Prostate gland (tissue), 2 donors: ENCODE measurements around the gene FAM120B.

Experiments used
- CTCF ChIP-seq, 4 experiments: fragments of 200-600 bp in 2 of 4; fragments of 450-650 bp in 2 of 4; sonication (generic) in 2 of 4; IDR thresholded peaks; 1 replicate in 3 of 4; 2 replicates in 1 of 4; pipeline ENCODE4 v1.5.1; 2016 to 2019; ENCODE audit warnings: antibody characterized with exemption in 4 of 4, mild to moderate bottlenecking in 2 of 4, moderate library complexity in 2 of 4
- POLR2A ChIP-seq: fragments of 450-650 bp; IDR thresholded peaks from one replicate; pipeline ENCODE4 v1.6.1; 2016; ENCODE audit warnings: antibody characterized with exemption, mild to moderate bottlenecking
- POLR2AphosphoS5 ChIP-seq: sonication (generic); formaldehyde crosslinking; IDR thresholded peaks from one replicate; pipeline ENCODE4 v1.6.1; 2017; ENCODE audit warnings: antibody characterized with exemption

DNA sequence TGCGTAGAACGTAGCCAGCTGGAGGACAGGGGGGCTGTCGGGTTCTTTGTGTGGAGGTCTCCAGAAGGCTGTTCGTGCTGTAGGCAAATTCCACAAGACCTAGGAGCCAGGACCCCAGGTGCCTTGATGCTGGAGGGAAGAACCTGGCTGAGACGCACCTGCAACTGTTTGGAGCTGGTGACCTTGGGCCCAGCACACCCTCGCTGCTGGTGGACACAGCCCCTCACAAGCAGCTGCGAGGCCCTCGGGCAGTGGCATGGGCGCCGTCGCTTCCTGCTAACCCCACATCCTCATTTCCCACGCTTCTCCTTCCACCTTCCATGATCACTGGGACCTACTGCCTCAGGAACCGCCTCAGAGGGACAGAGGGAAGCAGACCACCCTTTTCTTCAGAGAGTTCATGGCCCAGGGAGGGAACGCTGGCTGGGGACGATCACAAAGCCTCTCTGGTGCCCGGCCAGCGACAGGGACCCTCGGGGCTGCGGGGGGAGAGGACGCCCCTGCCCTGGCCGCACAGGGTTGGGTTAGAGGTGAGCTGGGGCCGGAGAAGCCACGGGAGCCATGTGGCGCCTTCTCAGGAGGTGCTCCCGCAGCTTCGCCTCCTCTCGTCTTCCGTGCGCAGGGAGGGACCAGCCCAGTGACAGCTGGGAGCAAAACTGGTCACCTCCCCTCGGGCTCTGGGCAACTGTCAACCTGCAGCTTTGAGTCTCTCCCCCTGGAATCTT, 34.1 kb upstream of the FAM120B start:
- no peak for TF ChIP-seq CTCF (IDR thresholded peaks at IDR 0.05)
- TF ChIP-seq POLR2A: no peak
- no peak for TF ChIP-seq POLR2AphosphoS5
